Activated B cell treated with CpG ODN at 0.5 μM for 24 hours (primary cell): ENCODE data around the gene BRAT1. TPM values are rescaled to one million over a fixed set of nuclear protein-coding genes. Genes with fewer than 3 reads are reported as not detected.
"Not testable (repeated sequence)": the region's sequence is repeated elsewhere in the genome, so short reads cannot be mapped to it uniquely, and the experiment has no call there.

Experiments
- ATAC-seq: fragments of 200-7000 bp; cut with Tn5 transposase; one replicate; pipeline ENCODE4 v1.10.0; 2021; ENCODE audit warnings: low read depth, mild to moderate bottlenecking, moderate library complexity
- CTCF ChIA-PET: fragments of 350-600 bp; sonication (Branson Sonifier 250); formaldehyde crosslinking; loops from one replicate; lab custom pipeline; 2021; ENCODE audit warnings: antibody characterized with exemption; lab: Charles Lee
- POLR2A ChIA-PET: fragments of 350-600 bp; sonication (Branson Sonifier 250); formaldehyde crosslinking; loops from one replicate; lab custom pipeline; 2021; ENCODE audit warnings: antibody characterized with exemption; lab: Charles Lee
- DNase-seq: peaks from one replicate; pipeline ENCODE4 v3.0.0; 2022
- H3K27ac Mint-ChIP-seq: one replicate; pipeline ENCODE4 v1.8.0; 2020; ENCODE audit warnings: mixed read lengths
- H3K27me3 Mint-ChIP-seq: one replicate; pipeline ENCODE4 v1.8.0; 2021; ENCODE audit warnings: mixed read lengths
- H3K36me3 Mint-ChIP-seq: one replicate; pipeline ENCODE4 v1.8.0; 2021; ENCODE audit warnings: low read depth, mixed read lengths
- H3K4me1 Mint-ChIP-seq: one replicate; pipeline ENCODE4 v1.8.0; 2021; ENCODE audit warnings: mixed read lengths
- H3K4me3 Mint-ChIP-seq: one replicate; pipeline ENCODE4 v1.8.0; 2020; ENCODE audit warnings: mild to moderate bottlenecking, mixed read lengths
- H3K9me3 Mint-ChIP-seq: one replicate; pipeline ENCODE4 v1.8.0; 2020; ENCODE audit warnings: mixed read lengths
- intact Hi-C: fragments of 100-400 bp; cut with micrococcal nuclease; formaldehyde crosslinking; loops from one replicate; pipeline ENCODE4 v1.15.1; 2024
- total RNA-seq: library from RNA; stranded (reverse); gene quantifications from 2 replicates; pipeline ENCODE4 v1.2.3, GENCODE V29; 2022
- TF ChIP-seq, protein P1 (sequence below): fragments of 200-600 bp; IDR thresholded peaks from one replicate; pipeline ENCODE4 v1.8.0; 2022; ENCODE audit warnings: antibody characterized with exemption, mild to moderate bottlenecking

Gene BRAT1
- total RNA-seq, 1 donor from 2014 or later = 31.7 TPM

DNA sequence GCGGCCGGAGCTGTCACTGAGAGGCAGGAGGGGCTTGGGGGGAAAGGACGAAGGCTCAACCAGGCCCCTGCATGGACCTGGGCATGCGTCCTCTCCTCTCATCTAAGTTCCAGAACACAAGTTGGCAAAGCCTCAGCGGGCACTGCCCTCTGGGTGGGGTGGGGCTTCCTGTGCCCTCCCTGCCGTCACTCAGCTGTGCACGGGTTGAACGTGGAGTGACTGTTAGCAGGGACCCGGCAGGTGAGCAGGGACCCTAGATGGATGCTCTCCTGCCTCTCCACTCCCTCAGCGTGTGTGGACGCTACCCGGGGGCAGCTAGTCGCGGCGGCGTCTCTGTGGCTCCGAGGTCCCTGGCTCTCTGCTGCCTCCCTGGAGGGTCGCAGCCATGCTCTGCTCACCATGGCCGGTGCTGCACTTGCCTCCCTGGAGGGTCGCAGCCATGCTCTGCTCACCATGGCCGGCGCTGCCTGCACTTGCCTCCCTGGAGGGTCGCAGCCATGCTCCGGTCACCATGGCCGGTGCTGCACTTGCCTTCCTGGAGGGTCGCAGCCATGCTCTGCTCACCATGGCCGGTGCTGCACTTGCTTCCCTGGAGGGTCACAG lies 40.0 kb upstream of the BRAT1 start:
- Mint-ChIP-seq H3K27ac (no peak overlapping the region), H3K27me3 (no peaks in the 10 kb centered on the region), H3K36me3 (peaks cover 22% of the 10 kb centered on the region), H3K9me3 (no peaks in the 10 kb centered on the region), H3K4me1 (peaks cover 6% of the 10 kb centered on the region), H3K4me3 (no peak overlapping the region)
- TF ChIP-seq, protein P1, sequence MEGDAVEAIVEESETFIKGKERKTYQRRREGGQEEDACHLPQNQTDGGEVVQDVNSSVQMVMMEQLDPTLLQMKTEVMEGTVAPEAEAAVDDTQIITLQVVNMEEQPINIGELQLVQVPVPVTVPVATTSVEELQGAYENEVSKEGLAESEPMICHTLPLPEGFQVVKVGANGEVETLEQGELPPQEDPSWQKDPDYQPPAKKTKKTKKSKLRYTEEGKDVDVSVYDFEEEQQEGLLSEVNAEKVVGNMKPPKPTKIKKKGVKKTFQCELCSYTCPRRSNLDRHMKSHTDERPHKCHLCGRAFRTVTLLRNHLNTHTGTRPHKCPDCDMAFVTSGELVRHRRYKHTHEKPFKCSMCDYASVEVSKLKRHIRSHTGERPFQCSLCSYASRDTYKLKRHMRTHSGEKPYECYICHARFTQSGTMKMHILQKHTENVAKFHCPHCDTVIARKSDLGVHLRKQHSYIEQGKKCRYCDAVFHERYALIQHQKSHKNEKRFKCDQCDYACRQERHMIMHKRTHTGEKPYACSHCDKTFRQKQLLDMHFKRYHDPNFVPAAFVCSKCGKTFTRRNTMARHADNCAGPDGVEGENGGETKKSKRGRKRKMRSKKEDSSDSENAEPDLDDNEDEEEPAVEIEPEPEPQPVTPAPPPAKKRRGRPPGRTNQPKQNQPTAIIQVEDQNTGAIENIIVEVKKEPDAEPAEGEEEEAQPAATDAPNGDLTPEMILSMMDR = no peak
- ChIA-PET CTCF (no interaction called here), POLR2A (no interaction called here)
- intact Hi-C loops = no loop called here
- DNase-seq (no peak), ATAC-seq (no peak)

DNA sequence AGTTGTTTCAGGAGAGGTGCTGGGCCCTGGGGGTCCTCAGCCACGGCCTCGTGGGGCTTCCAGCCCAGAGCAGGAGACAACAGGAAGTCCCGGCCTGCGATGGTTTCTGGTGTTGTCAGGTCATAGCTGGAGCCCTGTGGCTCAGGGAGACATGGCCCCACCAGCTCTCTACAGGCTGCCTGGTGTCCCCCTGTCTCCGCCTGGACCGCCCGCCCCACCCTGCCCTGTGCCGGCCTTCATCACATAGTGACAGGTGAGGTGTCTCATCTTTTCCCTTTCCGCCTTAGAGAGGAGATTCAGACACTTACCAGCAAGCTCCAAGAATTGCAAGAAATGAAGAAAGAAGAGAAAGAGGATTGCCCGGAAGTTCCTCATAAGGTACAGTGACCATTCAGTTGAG lies 39.3 kb upstream of the BRAT1 start:
- TF ChIP-seq, protein P1 = no peak
- no peak for DNase-seq
- intact Hi-C loops = no loop called here
- ATAC-seq = no peak
- peaks cover 22% of the 10 kb centered on the region for H3K36me3 Mint-ChIP-seq
- H3K4me3 Mint-ChIP-seq = no peak overlapping the region
- H3K4me1 Mint-ChIP-seq = peaks cover 6% of the 10 kb centered on the region
- POLR2A ChIA-PET = no interaction called here
- CTCF ChIA-PET = no interaction called here
- no peak overlapping the region for H3K27ac Mint-ChIP-seq
- no peaks in the 10 kb centered on the region for H3K27me3 Mint-ChIP-seq
- H3K9me3 Mint-ChIP-seq = no peaks in the 10 kb centered on the region

DNA sequence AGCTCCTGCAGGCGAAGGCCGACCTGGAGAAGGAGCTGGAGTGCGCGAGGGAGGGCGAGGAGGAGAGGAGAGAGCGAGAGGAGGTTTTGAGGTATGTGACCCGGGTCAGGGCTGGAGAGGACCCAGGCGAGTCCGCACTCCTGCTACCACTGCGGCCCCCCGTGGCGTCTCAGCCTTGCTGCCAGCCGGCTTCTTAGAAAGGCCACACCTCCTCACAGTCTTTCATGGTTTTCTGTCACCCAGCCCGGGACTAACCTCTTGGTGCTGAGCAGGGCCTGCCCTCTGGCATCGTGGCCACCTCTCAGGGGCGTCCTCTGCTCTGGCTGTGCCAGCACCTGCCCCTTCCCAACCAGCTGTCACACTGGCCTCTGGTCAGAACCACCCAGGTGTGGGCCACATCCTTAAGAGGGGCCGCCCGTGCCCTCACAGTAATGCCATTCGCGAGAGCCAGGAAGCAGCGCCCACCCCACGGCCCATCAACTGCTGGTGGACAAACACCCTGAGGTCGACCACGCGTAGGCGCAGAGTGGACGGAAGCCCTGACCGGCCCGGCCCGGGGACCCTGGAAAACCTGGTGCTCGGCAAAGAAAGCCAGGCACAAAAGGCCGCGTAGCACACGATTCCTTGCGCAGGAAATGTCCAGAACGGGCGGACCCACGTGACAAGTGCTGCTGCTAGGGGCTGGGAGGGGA lies 37.9 kb upstream of the BRAT1 start:
- peaks cover 17% of the 10 kb centered on the region for H3K36me3 Mint-ChIP-seq
- TF ChIP-seq, protein P1 = no peak
- H3K4me1 Mint-ChIP-seq = peaks cover 6% of the 10 kb centered on the region
- CTCF ChIA-PET = no interaction called here
- POLR2A ChIA-PET = no interaction called here
- intact Hi-C loops = no loop called here
- ATAC-seq = no peak
- no peak overlapping the region for H3K27ac Mint-ChIP-seq
- no peak for DNase-seq
- no peaks in the 10 kb centered on the region for H3K9me3 Mint-ChIP-seq
- H3K27me3 Mint-ChIP-seq = no peaks in the 10 kb centered on the region
- no peak overlapping the region for H3K4me3 Mint-ChIP-seq

DNA sequence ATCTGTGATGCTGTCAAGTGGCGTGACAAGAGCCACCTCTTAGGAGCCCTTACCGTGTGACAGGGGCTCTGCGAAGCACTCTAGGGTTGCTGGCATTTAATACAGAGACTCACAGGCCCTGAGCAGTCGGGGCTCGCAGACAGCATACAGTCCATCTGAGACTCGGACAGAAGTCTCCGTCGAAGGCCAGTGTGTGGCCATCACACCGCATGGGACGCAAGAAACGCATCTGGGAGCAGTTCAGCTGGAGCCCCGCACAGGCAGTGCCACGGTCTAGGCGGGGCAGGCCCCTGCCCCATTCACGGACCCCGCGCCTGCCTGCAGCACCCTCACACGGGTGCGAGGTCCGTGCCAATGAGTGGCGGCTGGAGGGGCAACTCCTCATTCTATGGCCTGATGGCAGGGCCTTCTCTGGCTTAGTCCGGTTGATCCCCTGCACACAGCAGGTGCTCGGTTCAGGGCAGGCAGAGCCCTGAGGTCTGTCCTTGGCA lies 37.1 kb upstream of the BRAT1 start:
- no peak for ATAC-seq
- Mint-ChIP-seq H3K36me3 (peaks cover 15% of the 10 kb centered on the region), H3K27ac (no peak overlapping the region), H3K9me3 (no peaks in the 10 kb centered on the region), H3K27me3 (no peaks in the 10 kb centered on the region), H3K4me3 (no peak overlapping the region), H3K4me1 (peaks cover 6% of the 10 kb centered on the region)
- no peak for DNase-seq
- intact Hi-C loops = no loop called here
- ChIA-PET POLR2A (no interaction called here), CTCF (no interaction called here)
- TF ChIP-seq, protein P1 = no peak

DNA sequence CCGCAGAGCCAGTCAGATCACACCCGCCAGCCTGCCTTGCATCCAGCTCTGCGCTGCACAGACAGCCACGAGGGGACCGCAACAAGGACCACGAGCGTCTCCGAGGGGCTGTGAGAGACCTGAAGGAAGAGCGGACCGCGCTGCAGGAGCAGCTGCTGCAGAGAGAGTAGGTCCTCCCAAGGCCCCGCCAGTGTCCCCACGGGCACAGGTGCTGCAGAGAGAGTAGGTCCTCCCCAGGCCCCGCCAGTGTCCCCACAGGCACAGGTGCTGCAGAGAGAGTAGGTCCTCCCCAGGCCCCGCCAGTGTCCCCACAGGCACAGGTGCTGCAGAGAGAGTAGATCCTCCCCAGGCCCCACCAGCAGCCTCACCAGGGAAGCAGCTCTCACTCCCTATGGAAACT lies 34.6 kb upstream of the BRAT1 start:
- H3K27me3 Mint-ChIP-seq, CTCF ChIA-PET, H3K4me1 Mint-ChIP-seq, POLR2A ChIA-PET, DNase-seq, H3K4me3 Mint-ChIP-seq, H3K27ac Mint-ChIP-seq, intact Hi-C loops, ATAC-seq, H3K9me3 Mint-ChIP-seq: not testable (repeated sequence)
- H3K36me3 Mint-ChIP-seq = peaks cover 15% of the 10 kb centered on the region
